ENCODE data around the gene HDHD5.

HDHD5 gene

DNA sequence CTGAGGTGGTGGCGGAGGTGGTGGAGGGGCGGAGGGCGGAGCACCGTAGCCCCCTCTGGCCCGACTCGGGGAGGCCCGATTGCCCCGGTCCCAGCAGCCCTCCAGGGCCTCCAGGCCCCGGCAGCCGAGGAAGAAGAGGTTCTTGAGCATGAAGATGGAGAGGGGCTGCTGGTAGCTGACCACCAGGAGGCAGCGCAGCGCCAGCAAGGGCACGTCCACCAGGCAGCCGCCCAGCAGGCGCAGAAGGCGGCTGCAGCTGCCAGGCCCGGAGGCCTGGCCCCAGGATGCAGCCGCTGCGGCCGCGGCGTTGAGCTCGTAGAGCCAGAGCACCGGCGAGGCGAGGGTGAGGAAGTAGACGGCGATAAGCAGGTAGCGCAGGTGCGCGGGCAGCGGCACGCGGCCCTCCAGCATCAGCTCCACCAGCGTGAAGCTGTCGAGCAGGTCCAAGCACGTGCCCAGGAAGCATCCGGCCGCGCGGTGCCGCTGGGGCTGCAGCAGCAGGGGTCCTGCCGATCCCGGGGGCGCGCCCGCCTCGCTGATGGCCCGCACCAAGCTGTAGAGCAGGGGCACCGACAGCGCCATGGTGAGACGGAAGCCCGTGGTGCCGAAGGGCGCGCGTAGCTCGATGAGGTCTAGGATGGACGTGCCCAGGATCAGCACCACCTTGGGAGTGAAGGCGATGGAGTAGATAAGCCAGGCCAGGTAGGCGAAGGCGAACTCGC lies 39.4 kb downstream of the HDHD5 start:
- DNase-seq: no peak

DNA sequence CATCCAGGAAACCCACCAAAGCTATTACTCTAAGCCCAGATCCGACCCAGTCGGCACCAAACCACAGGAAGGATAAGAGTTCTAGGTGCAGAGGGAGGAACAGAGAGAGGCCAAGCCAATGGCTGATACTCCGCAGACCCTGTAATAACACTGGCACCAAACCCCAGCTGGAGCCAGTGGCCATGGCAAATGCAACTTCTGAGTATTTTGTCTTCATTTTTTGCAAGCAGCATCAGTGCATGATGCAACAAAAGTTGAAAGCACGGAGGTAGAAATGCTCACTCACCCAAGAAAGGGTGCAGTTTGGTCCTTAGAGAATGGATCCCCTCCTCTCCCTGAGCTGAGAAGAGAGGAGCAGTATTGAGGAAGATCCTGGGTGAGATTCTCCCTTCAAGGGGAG lies 40.7 kb downstream of the HDHD5 start:
- DNase-seq: no peak

DNA sequence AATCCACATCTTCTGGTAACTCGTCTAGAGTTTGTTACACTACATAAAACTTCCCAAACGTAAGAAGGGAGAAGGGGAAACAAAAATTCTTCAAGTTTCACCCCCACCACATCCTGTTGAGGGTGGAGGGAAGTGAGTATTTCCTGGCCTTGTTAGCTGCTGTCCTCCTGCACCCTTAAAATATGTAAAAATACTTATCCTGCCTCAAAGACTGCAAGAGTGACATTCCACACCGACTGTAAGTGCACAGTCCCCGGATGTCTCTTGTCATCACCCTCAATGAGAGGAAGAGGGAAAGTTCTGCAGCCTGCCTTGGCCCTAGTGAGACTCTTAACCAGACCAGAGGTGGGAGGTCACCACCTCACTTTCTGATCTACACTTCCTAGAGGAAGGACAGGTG lies 41.2 kb downstream of the HDHD5 start:
- no peak for DNase-seq

DNA sequence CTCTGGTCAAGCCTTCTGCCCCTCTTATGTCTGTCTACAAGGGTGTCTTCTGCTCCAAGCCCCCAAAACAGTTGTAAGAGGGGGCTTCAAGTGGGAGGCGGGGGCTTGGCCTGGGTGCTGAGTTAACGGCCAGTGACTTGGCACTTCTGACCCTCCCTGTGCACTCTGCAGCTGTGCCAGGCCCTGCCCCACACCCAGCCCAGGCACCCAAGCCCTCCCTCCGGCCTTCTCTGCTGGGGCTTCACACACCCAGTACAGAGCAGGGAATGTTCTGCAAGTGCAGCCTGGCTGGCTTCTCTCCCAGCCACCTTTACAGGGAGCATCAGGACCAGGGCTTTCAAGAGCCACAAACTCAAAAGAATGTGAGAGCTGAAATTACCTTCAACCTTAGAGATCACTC lies 41.7 kb downstream of the HDHD5 start:
- DNase-seq: no peak

DNA sequence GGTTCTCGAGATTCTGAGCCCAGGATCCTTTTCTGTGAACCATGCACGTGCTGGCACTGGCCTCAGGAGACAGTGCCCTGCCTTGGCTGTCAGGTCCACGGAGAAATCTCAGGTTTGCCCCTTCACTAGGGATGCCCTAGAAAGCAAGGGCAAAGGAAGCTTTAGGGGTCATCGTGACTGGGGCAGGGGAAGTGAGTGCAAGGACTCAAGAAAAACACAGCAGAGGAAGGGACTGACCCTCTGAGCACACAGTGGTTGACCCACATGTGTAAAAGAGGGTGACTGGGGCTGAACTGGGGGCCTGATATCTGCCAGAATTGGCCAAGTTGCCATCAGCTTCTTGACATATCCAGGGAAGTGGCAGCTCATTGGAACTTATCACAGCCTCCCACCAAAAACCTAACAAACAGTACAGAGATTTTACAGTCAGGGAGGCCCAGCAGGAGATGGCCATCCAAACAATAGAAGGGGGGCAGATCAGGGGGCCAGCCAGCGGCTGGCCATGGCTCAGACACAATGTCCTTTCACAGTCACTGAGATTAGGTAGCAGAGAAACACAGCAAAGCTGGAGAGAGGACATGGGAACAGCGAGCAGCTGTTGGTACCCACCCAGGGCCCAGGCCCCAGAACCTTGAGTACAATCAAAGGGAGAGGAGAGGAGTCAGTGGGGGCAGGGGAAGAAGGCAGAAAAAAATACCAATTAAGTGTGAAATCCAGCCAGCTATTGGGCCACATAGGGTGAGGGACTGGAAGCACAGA lies 42.3 kb downstream of the HDHD5 start:
- DNase-seq: no peak

DNA sequence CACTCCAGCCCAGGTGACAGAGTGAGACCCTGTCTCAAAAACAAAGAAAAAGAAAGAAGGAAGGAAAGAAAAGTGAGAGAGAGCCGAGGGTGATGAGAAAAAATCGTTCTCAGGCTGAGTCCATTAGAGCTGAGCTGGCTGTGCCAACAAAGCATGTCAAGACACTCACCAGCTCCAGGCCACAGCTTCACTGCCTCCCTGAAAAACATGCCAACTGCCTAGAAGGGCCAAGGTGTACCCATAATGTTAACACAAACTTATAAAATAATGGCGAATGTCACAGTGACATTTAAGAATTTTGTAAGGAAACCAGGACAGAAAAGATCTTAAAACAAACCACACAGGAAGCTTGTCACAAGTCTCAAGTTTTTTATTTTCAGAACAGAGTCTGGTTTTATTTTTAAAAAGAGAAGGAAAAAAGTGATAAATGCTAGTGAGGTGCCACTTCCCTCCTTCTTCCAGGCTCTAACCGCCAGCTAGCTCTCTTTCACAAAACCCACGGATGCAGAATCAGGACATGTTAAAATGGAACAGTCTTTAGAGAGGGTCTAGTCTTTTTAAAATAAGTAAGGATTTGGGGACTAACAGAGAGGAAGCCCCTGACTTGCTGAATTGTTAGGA lies 43.0 kb downstream of the HDHD5 start:
- DNase-seq: no peak

DNA sequence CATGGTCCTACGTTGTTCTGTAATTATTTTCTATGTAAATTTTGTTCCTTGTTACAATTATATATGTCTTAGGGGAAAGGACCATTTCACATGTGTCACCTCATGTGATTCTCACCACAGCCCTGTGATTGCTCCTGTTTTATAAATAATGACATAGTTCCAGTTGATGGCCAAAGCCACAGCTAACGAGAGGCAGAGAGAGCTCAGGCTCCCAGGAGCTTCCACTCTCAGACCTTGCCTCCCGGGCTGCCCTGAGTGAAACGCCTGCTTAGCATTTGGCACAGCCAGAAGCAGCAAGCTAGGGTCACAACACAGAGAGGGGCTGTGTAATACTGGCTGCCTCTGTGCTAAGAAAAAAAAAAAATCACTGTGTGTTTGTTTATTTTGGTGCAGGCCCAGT lies 43.8 kb downstream of the HDHD5 start:
- no peak for DNase-seq

DNA sequence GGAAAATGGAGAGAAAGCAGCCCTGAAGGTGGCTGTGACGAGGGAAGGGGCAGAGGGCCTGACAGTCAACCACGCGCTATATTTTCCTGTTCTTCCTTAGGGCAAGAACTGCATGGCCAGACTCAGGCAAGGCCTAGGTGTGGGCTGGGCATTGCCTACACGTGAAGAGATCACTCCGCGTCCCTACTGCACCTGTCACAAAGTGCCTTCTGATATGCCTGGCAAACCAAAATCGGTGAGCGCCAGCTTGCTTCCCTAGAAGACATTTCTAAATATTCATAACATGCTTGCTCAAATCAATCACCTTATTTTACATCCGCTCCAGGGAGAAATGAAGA lies 44.2 kb downstream of the HDHD5 start:
- DNase-seq: no peak

DNA sequence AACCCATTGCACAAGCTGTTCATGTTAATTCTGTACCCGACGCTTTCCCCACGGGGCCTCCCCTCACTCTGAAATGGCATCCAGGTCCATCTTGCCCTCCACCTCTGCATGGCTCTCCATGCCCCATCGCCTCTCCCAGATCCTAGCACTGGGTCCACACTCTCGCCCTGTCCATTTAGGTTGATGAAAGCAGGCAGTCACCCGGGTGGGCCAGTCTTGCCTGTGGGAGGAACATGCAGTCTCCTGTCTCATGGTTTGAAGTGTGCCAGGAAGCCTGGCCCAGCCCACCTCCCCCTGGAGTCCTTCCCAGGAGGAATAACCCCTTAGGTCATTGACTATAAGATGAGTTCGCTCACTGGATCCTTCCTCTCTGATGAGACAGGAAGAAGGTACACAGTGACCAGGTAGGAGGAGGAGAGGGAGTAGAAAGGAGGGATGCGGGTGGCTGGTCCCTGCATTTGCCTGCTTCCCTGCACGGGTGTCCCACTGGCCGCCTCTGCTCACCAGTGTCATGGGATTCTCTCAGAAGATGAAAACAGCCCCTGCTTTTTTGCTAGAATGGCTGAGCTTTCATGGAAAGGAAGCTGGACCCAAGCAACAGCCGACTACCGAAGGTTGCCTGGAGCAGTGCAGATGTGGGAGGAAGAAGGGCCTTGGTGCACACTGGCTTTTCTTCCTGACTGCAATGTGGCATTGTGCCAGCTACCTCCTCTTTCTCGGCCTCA lies 44.7 kb downstream of the HDHD5 start:
- DNase-seq: no peak

DNA sequence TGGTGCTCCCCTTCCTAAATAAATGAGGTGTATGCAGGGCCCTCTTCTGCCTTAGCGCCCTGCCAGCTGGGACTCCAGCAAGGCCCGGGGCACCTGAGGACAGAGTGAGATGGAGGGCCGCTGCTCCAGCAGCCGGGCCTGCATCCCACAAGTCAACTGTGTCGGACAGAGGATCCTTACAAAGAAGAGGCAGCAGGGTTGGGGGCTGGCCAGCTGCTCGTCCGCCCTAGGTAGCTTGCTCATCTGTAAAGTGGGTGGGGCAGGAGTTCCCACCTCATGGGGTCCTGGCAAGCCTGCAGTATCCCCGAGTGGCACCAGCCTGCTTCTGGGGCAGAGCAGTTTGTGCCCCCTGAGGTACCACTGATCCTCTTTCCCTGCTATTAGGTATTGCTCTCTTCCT lies 45.5 kb downstream of the HDHD5 start:
- no peak for DNase-seq

DNA sequence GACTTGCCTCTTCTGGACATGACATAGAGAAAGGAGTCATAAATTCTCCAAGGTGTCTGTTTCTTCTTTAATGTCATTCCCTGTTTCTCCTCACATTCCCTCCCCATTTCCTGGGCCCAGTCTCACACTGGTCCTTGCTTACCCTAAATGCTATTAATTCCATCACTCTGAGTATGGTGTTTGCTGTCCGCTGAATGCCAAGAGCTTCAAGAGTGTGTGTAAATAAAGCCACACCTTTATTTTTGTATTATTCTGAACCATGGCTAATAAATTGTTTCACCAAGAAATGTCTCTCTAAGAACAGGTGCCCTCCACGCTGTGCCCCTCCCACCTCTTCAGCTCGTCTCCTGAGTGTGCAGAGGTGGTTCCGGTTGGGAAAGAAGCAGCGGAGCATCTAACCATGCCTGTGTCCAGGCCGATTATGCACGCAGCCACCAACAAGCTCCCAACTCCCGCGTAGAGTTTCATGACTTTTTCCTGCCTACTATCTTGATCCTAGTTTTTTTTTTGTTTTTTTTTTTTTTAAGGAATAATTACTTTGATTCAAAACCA lies 46.5 kb downstream of the HDHD5 start:
- DNase-seq: no peak

DNA sequence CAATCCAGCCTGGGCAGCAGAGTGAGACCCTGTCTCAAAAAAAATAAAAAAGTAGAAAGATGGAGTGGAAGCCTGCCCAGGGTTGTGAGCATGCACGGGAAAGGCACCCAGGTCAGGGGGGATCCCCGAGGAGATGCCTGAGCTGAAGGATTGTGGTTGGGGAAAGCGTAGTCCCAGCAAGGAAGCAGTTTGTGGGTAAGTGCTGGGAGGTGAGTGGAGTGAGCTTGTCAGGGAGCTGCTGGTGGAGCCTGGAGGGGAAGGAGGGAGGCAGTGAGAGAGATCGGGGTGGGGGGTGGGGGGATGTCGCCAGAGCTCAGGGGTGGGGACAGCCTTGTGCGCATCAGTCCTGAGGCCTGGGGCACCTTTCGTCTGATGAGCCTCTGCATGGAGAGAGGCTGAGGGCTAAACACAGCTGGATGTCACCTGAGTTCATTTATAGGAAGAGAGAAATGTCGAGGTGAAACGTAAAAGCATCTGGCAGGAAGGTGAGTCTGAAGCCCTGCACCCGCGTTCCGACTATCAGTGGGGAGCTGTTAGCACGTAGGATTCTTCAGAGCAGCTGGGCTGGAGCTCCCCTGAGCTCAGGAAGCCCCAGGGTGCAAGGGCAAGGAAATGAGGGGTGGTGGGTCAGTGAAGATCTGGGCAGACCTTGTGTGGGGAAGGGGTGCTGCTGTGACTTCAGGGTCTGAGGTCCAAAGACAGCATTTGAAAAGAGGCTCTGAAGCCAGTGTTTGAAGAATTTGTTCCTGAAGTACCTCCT lies 48.1 kb downstream of the HDHD5 start:
- no peak for DNase-seq

DNA sequence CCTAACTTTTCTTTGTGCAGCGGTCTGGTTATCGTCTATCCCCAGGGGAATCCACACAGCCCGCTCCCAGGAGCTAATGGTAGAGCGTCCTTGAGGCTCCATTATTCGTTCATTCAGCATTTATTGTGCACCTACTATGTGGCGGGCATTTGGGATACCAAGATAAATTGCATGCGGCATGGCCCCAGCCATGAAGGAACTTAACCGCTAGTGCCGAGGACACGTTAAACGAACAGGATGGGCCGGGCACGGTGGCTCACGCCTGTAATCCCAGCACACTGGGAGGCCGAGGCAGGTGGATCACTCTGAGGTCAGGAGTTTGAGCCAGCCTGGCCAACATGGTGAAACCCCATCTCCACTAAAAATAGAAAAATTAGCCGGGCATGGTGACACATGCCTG lies 49.1 kb downstream of the HDHD5 start:
- DNase-seq: no peak

DNA sequence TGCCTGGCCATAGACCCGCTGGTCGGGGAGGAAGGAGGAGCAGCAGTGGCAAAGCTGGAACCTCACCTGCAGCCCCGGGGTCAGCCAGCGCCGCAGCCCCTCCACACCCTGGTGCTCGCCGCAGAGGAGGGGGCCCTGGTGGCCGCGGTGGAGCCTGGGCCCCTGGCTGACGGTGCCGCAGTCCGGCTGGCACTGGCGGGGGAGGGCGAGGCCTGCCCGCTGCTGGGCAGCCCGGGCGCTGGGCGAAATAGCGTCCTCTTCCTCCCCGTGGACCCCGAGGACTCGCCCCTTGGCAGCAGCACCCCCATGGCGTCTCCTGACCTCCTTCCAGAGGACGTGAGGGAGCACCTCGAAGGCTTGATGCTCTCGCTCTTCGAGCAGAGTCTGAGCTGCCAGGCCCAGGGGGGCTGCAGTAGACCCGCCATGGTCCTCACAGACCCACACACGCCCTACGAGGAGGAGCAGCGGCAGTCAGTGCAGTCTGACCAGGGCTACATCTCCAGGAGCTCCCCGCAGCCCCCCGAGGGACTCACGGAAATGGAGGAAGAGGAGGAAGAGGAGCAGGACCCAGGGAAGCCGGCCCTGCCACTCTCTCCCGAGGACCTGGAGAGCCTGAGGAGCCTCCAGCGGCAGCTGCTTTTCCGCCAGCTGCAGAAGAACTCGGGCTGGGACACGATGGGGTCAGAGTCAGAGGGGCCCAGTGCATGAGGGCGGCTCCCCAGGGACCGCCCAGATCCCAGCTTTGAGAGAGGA lies 49.8 kb downstream of the HDHD5 start:
- DNase-seq: no peak

DNA sequence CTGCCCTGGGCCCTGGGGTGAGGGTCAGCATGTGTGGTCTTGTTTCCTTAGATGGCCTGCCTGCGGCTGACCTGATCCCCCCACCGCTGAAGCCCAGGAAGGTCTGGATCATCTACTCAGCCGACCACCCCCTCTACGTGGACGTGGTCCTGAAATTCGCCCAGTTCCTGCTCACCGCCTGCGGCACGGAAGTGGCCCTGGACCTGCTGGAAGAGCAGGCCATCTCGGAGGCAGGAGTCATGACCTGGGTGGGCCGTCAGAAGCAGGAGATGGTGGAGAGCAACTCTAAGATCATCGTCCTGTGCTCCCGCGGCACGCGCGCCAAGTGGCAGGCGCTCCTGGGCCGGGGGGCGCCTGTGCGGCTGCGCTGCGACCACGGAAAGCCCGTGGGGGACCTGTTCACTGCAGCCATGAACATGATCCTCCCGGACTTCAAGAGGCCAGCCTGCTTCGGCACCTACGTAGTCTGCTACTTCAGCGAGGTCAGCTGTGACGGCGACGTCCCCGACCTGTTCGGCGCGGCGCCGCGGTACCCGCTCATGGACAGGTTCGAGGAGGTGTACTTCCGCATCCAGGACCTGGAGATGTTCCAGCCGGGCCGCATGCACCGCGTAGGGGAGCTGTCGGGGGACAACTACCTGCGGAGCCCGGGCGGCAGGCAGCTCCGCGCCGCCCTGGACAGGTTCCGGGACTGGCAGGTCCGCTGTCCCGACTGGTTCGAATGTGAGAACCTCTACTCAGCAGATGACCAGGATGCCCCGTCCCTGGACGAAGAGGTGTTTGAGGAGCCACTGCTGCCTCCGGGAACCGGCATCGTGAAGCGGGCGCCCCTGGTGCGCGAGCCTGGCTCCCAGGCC lies 50.6 kb downstream of the HDHD5 start:
- DNase-seq: no peak

DNA sequence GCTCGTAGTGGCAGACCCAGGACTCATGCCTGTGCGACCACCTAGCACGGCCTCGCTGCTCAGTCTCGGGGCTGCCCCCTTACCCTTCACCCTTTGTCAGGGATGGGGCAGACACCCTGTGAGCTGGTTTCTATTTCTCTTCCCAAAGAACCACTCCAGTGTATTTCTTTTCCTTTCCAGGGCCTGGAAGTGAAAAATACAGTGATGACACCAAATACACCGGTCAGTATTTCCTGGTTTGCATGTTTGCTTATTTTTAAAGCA lies 51.6 kb downstream of the HDHD5 start:
- no peak for DNase-seq

DNA sequence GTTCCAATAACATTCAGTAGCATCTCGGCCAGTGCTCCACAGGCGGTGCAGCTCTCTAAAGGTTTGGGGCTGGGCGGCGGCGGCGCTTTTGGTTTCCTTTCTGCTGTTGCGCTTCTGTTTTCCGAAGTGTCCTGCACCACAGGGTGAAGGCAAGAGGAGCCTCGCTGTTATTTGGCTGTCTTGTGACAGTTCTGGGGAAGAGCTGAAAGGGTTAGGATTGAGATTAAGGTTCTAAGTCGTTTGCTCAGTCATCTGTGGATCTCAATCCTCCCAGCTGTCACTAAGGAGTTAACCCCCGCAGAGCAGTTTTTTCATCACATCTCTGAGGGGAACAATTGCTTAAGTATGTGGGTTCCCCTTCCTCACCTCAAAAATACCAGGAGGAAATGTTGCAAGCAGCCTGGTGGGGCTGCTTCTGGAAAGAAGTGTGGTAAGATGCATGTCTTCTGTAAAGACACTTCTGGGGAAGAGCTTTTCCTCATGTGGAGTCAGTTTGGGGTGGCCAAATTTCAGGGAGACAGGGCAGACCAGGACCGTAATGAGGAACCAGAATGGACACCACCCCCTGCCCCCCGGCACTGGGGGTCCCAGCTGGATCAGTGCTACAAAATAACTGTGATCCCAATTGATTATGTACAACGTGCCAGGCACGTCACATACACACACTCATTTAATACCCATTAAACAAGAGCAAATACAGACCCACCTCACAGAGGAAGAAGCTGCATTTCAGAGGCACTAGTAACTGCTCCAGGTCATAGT lies 52.1 kb downstream of the HDHD5 start:
- no peak for DNase-seq

DNA sequence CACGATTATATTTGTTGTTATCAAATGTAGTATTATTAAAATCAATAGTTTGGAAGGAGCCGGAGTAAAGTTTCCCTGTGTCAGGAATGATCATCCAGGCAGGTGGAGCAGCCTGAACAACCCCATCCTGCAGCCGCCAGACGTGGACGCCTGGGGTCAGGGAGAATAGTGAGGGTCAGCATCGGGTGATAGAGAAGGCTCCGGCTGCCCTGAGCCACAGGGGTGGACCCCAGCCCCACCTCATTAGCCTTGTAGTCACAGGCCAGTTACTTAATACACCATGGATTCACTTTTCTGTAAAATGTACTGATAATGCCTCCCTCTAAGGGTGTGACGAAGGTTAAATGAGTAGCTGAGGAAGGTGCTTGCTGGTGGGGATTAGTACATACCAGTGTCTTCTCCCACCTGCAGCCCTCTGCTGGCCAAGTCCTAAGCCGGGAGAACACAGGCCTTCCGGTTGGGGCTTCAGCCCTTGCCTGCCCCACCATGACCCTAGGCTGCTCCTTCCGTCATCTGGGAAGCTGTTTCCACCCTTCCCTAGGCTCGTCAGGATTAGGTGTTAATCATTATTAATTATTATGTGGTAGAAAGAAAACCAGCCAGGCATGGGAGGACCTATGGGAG lies 52.8 kb downstream of the HDHD5 start:
- DNase-seq: no peak

DNA sequence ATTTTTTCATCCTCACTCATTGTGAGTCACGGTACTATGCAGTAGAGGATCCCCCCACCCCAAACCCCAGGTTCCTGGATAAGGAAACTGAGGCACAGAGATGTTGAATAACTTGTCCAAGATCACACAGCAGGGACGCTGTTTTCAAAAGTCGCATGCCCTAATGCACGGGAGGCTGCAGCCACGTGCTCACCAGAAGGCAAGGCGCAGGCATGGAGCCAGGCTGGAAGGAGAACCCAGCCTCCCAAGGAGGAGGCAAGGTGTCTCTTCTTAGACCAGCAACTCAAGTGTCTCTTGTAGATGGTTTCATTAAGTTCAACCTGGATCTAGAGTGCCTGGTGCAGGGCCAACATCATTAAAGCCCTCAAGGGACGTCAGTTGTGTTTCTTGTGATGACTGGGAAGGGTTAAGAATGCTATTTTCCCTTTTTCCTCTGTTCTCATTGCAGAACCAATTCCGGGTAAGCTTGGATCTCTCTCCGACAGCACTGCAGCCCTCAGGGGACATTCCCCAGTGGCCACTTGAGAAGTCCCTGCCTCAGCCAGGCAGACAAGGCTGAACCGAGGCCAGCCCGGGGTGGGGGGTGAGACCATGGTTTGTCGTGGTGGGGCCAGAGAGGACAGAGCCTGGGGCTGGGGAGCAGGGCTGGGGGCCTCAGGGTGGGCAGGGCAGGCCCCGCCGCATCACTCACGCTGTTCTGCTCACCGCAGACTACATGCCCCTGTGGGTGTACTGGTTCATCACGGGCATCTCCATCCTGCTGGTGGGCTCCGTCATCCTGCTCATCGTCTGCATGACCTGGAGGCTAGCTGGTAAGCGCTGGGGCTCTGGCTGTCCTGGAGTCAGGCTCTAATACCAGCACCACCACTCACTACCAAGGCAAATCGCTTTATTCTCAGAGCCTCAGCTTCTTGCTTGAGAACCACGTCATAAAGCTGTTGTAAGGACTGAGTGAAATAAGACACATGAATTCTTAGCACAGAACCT lies 53.6 kb downstream of the HDHD5 start:
- no peak for DNase-seq
